ENCODE results near the gene TBCD.

Gene TBCD

DNA sequence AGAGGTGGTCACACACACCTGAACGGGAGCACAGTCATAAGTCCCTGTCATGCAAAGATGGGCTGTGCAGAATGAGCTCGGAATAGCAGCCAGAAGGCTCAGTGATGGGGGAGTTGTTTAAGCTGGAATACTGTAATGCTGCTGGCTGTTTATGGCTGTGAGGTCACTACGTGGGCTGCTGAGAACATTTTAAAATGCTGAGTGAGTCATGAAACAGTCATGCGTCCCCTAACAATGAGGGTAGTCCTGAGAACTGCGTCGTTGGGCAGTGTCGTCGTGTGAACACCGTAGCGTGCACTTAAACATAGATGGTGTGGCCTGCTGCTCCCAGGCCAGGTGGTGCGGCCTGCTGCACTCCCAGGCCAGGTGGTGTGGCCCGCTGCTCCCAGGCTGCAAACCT is 39.7 kb downstream of the TBCD start:
- DNase-seq (ENCODE audit: low read depth in 3 of 3): no peak

GRCh38 chr17:82793974-82794630 is 42.2 kb downstream of the TBCD start:
- DNase-seq (ENCODE audit: low read depth in 3 of 3): no peak

DNA sequence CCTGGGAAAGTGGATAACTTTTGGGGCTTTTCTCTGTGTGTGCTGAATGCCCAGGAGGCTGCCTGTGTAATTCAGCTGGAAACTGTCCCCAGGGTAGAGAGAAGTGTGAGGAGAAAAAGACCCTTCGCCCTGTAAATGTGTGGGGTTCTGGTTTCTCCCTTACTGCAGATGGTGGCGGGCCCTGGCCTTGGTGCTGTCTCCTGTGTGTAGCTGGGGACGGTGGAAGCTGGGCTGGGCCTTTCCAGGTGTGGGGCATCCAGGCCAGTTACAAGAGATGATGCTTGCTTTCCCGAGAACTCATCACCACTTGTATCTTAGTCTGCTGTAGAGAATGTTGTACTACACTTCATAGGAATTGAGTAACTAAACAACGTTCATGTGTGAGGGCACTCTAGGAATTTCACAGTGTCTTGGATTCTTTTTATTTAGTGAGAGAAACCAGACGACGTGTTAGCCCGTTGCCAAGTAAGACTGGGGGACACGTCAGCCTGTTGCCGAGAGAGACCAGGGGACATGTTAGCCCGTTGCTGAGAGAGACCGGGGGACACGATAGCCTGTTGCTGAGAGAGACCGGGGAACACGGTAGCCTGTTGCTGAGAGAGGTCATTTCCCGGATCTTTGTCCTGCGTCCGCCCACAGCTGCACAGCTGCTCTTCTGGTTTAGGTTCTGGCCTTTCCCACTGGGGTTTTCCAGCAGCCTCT is 43.1 kb downstream of the TBCD start:
- DNase-seq (ENCODE audit: low read depth in 3 of 3): no peak

DNA sequence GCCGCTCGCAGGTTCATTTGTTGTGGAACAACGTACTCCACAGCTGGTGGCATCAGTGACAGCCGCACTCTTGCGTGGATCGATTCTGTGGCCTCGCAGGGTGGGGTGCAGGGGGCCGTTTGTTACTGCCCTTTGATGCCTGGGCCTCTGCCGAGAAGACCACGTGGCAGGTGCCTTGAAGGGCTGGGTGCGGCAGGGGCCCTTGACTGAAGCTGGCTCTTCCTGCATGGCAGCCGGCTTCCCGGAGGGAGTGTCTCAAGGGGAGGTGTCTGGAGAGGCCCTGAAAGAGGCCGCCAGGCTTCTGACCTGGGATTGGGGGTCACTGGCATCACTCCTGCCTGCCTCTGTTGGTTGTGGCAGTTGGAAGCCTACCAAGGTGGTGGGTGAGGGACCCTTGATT is 43.8 kb downstream of the TBCD start:
- no peak for DNase-seq (ENCODE audit: low read depth in 3 of 3)

DNA sequence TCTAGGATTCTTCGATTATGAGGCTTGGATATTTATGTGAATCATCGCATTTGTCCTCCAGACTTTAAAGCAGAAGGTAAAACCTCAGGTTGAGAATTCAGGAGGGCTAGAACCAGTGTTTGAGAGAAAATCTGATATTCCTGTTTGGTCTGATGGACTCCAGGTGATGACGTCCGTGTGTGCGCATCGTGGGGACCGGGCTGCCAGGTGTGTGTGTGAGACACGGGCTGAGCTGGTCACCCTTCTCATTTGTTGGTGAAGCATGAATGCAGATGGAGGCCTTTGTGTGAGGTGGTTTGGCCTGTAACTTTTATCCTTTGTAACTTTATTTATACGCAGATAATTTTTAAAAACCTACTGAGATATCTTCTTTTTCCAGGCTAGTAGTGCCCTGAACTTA is 45.2 kb downstream of the TBCD start:
- no peak for DNase-seq (ENCODE audit: low read depth in 3 of 3)

- DNase-seq (ENCODE audit: low read depth in 3 of 3): no peak
These were observed 46.9 kb downstream of the TBCD start for GRCh38 chr17:82798752-82799151.

GRCh38 chr17:82799591-82799990 is 47.7 kb downstream of the TBCD start:
- DNase-seq (ENCODE audit: low read depth in 3 of 3): no peak

DNA sequence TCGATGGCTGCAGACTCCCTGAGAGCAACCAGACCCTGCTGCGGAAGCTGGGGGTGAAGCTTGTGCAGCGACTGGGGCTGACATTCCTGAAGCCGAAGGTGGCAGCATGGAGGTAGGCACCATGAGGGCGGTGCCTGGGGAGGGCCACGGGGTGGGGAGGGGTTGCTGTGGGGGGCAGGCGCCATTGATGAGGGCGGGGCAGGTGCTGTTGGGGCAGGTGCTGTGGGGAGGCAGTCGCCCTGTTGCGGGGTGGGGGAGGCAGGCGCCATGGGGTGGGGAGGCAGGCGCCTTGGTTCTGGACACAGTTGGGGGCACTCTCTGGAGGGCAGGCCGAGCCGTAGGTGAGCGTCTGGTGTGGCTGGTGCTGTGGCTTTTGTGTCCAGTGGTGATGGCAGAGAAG is 49.0 kb downstream of the TBCD start:
- DNase-seq (ENCODE audit: low read depth in 3 of 3): no peak

DNA sequence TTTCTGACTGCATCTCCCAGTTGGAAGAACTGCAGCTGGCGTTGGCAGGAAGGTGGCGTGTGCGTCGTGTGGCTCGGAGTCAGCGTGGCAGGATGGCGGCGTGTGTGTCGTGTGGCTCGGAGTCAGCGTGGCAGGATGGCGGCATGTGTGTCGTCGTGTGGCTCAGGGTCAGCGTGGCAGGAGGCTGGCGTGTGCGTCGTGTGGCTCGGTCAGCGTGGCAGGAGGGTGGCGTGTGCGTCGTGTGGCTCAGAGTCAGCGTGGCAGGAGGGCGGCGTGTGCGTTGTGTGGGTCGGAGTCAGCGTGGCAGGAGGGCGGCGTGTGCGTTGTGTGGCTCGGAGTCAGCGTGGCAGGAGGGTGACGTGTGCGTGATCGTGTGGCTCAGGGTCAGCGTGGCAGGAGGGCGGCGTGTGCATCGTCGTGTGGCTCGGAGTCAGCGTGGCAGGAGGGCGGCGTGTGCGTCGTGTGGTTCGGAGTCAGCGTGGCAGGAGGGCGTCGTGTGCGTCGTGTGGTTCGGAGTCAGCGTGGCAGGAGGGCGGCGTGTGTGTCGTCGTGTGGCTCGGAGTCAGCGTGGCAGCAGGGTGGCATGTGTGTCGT is 49.6 kb downstream of the TBCD start:
- DNase-seq (ENCODE audit: low read depth in 3 of 3): no peak

- DNase-seq (ENCODE audit: low read depth in 3 of 3): no peak
These were observed 50.4 kb downstream of the TBCD start for GRCh38 chr17:82802075-82802780.

GRCh38 chr17:82803185-82803584 is 51.3 kb downstream of the TBCD start:
- DNase-seq (ENCODE audit: low read depth in 3 of 3): no peak

GRCh38 chr17:82803606-82804005 is 51.7 kb downstream of the TBCD start:
- no peak for DNase-seq (ENCODE audit: low read depth in 3 of 3)

GRCh38 chr17:82804442-82805191 is 52.8 kb downstream of the TBCD start:
- no peak for DNase-seq (ENCODE audit: low read depth in 3 of 3)

DNA sequence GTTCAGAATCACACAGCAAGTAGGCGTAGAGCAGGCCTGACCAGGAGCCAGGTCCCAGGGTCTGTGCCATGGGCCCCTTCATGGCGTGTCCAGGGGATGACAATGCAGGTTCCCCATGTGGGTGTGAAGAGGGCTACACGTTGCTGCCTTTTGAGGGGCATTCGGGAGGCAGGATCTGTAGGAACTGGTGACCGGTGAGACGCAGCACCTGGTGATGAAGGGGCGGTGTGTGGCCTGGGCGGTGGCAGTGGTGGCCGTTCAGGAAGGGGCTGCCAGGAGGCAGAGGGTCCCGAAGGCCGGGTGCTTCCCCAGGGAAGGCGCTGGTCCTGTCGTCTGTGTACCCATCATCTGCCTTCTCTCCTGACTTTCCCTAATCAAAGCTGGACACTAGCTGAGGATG is 53.4 kb downstream of the TBCD start:
- DNase-seq (ENCODE audit: low read depth in 3 of 3): no peak

- no peak for DNase-seq (ENCODE audit: low read depth in 3 of 3)
These were observed 54.0 kb downstream of the TBCD start for GRCh38 chr17:82805823-82806222.

DNA sequence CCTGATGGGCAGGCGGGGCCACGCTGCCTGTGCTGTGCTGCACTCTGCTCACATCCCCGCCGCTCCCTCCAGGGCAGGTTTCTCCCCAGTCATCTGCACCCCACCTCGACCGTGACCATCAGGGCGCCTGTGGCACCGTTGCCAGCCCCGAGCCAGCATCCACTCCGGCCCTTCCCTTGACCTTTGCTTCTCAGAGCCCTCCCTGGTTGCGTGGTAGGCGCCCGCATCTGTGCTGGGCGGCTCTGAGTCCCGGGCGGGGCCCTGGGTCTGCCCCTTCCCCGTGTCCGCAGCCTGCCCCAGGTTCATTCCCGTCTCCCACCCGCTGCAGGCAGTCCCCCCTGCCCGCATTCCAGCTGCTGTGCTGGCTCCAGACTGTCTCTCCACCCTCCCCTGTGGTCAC is 54.8 kb downstream of the TBCD start:
- DNase-seq (ENCODE audit: low read depth in 3 of 3): no peak

DNA sequence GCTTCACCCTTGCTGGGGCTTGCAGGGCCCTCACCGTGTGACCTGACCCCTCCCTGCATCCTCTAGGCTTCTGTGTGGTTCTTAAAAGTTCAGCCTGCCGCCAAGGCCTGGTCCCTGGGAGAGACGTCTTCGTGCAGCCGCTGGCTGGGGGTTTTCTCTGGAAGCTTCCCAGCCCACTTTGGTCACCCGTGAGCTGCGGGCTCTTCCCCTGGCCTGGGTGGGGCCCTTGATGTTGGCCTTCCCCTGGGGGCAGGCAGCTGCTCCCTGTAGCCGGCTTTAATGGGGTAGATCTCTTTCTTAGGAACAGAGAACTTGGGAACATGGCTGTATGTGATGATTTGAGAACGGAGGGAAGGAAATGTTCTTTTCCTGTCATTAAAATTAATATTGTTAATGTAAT is 55.2 kb downstream of the TBCD start:
- DNase-seq (ENCODE audit: low read depth in 3 of 3): no peak

GRCh38 chr17:82807562-82807961 is 55.7 kb downstream of the TBCD start:
- DNase-seq (ENCODE audit: low read depth in 3 of 3): no peak

DNA sequence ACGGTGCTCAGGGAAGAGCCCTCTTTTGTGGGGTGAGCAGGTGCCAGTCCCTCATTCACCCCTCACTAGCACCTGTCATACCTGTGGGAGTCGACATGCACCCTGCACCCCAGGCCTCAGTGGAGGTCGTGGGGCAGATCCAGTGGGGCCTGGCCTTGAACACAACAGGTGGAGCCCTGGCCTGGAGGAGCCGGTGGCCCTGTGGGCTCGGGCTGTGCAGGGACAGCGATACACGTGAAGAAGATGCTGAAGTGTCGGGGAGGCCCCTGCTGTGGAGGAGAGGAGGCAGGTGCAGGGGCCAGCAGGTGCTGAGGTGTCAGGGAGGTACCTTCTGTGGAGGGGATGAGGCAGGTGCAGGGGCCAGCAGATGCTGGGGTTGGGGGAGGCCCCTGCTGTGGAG is 56.1 kb downstream of the TBCD start:
- DNase-seq (ENCODE audit: low read depth in 3 of 3): no peak

- no peak for DNase-seq (ENCODE audit: low read depth in 3 of 3)
These were observed 57.3 kb downstream of the TBCD start for GRCh38 chr17:82808921-82809905.

Data from stimulated activated CD4-positive, alpha-beta T cell treated with anti-CD3 and anti-CD28 coated beads, TNF-alpha, amount 100 ng/mL, for 48 hours (primary cell).